Measurements from ENCODE around the gene ING3.

The ING3 gene

DNA sequence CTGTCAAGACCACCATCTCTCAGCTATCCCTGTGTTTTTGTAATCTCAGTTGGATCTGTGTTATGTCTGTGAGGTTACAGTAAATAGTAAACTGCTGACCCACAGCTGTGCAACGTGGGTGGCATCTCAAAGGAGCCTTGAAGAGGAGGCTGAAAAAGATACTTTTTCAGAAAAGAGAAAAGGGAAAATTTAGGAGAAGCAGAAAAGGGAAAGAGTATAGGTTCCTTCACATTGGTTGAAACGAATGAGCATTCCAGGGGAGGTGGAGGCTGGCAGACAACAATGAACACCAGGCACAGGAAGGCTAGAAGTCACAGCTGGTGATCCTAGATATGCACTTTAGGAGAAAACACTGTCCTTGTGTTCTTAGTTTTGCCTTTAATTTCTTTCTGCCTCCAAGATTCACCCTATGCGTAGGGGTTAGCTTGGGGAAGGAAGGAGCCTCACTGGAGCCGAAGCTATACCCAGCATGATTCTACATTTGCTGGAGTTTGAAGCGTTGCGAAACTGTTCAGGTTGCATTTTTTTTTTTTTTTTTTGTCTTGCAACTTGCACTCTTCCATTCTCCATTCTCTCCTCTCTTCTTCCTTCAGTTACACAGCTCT, 56.2 kb downstream of the ING3 start:
- DNase-seq (ENCODE audit: low read depth) = peak; percentile 20
- Histone ChIP-seq H3K27me3 (replicated peaks; ENCODE audit: control insufficient read depth, insufficient read depth, low read length) (no peaks in the 10 kb centered on the region), H3K4me3 (ENCODE audit: low read length) (no peak overlapping the region), H3K9ac (ENCODE audit: low read length) (no peak overlapping the region), H3K36me3 (ENCODE audit: control insufficient read depth, insufficient read depth, low read length, severe bottlenecking) (no peaks in the 10 kb centered on the region), H3K4me1 (ENCODE audit: control insufficient read depth, insufficient read depth, low read length) (peaks cover 16% of the 10 kb centered on the region), H3K9me3 (ENCODE audit: control insufficient read depth, low read length) (no peaks in the 10 kb centered on the region)

DNA sequence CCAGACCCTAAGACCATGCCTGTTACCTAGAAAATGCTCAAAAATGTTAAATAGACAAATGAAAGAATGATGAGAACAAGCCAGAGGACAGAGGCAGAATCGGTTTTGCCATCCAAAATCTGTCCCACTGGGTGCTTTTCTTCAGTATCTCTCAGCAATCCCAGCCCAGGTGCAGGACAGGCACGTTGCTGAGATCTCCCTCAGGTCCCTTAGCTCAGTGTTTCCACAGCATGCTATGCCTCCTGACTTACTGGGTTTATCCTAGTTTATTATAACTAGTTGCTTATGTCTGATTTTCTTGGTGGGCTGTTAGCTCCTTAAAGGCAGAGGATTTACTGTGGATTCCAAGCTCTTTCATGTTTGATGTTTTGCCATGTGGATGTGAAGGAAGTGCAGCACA, 58.2 kb downstream of the ING3 start:
- DNase-seq (ENCODE audit: low read depth) = no peak
- peaks cover 19% of the 10 kb centered on the region for H3K4me1 ChIP-seq (ENCODE audit: control insufficient read depth, insufficient read depth, low read length)
- no peak overlapping the region for H3K9ac ChIP-seq (ENCODE audit: low read length)
- H3K4me3 ChIP-seq (ENCODE audit: low read length) = no peak overlapping the region
- no peaks in the 10 kb centered on the region for H3K36me3 ChIP-seq (ENCODE audit: control insufficient read depth, insufficient read depth, low read length, severe bottlenecking)
- no peaks in the 10 kb centered on the region for H3K9me3 ChIP-seq (ENCODE audit: control insufficient read depth, low read length)
- no peaks in the 10 kb centered on the region for H3K27me3 ChIP-seq (replicated peaks; ENCODE audit: control insufficient read depth, insufficient read depth, low read length)

DNA sequence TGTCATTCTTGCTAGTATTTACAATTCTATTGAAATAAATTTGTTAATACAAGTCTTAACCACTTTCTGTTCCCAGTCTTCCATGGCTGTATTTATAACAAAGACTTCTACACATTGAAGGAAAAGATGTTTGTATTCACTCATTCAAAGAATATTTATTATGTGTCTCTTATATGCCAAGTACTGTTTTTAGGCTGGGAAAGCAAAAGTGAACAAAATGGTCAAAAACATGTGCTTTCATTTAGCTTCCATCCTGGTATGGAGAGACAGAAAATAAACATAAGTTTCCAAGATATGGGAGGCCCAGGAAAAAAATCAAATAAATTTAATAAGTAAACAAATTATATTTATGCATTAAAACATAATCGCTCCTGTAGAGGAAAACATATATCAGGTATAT, 60.8 kb downstream of the ING3 start:
- DNase-seq (ENCODE audit: low read depth) = peak; percentile 46
- Histone ChIP-seq H3K4me3 (ENCODE audit: low read length) (no peak overlapping the region), H3K4me1 (ENCODE audit: control insufficient read depth, insufficient read depth, low read length) (peaks cover 17% of the 10 kb centered on the region), H3K27me3 (replicated peaks; ENCODE audit: control insufficient read depth, insufficient read depth, low read length) (no peaks in the 10 kb centered on the region), H3K9ac (ENCODE audit: low read length) (no peak overlapping the region), H3K9me3 (ENCODE audit: control insufficient read depth, low read length) (no peaks in the 10 kb centered on the region), H3K36me3 (ENCODE audit: control insufficient read depth, insufficient read depth, low read length, severe bottlenecking) (peaks cover 3% of the 10 kb centered on the region)

DNA sequence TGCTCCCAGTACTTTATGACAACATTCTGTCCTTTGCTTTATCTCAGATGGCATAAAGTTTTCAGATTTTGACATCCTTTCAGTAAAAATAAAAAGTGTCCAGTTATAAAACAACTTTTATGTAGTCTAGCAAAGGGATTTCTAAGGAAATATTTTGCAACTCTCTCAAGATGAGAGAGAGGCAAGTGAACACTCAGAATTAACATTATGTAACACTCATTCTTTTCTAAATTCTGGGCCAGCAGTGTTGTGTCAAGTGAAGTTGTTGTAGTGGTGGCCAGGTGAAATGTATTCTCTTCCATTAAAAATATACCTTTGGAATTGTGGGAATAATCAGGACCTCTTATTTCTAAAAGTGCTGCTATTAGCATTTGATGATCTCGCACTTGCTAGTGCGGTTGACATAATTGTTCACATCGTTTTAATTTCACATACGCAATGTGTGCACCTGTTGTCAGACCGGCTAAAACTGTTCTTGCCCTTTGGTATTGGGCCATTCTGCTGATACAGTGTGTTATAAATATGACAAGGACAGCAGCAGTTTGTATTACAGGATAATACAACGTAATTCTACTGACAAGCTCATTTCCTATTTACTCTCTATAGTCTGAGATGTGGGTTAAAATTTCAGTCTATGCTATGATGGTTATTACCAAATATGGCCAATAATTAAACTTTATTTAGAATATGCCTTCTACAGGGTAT, 61.7 kb downstream of the ING3 start:
- Histone ChIP-seq H3K4me1 (ENCODE audit: control insufficient read depth, insufficient read depth, low read length) (peaks cover 17% of the 10 kb centered on the region), H3K36me3 (ENCODE audit: control insufficient read depth, insufficient read depth, low read length, severe bottlenecking) (peaks cover 7% of the 10 kb centered on the region), H3K9ac (ENCODE audit: low read length) (no peak overlapping the region), H3K27me3 (replicated peaks; ENCODE audit: control insufficient read depth, insufficient read depth, low read length) (no peaks in the 10 kb centered on the region), H3K9me3 (ENCODE audit: control insufficient read depth, low read length) (no peaks in the 10 kb centered on the region), H3K4me3 (ENCODE audit: low read length) (no peak overlapping the region)
- DNase-seq (ENCODE audit: low read depth) = no peak

DNA sequence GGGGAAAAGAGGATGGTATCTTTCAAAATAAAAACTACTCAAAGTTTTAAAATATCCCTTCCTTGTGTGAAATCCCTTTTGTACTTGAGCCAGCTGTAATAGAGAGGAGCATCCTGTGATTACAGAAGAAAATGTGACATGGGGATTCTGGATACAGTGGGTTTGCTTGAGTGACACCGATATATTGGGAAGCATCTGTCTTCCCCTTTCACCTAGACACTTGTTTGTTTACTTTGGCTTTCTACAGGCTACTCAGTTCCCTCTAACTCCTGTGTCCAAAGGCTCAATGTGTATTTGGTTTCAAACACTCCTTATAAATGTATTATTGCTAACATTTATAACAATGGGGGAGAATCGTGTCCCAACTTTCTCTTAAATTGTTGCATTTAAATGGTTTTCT, 62.3 kb downstream of the ING3 start:
- Histone ChIP-seq H3K9me3 (ENCODE audit: control insufficient read depth, low read length) (no peaks in the 10 kb centered on the region), H3K4me3 (ENCODE audit: low read length) (no peak overlapping the region), H3K4me1 (ENCODE audit: control insufficient read depth, insufficient read depth, low read length) (peaks cover 22% of the 10 kb centered on the region), H3K27me3 (replicated peaks; ENCODE audit: control insufficient read depth, insufficient read depth, low read length) (no peaks in the 10 kb centered on the region), H3K36me3 (ENCODE audit: control insufficient read depth, insufficient read depth, low read length, severe bottlenecking) (peaks cover 7% of the 10 kb centered on the region), H3K9ac (ENCODE audit: low read length) (no peak overlapping the region)
- DNase-seq (ENCODE audit: low read depth) = no peak

DNA sequence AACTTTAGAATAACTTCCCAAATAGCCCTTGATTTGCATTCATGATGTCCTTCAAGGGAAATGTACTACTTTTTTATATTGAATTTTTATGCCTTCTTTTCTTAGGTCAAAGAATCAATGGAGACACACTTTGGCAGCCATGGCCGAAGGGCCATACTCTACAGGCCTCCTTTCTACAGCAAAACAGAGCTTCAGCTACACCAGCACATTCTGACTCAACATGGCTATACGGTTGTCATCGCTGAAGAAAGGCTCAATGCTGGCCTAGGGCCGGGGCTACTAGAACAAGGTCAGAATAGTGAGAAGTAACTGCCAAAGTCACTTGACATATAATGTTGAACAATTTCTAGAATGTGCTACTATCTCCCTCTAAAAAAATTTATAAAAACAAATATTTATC, 65.0 kb downstream of the ING3 start:
- H3K4me1 ChIP-seq (ENCODE audit: control insufficient read depth, insufficient read depth, low read length) = peaks cover 42% of the 10 kb centered on the region
- H3K4me3 ChIP-seq (ENCODE audit: low read length) = no peak overlapping the region
- no peaks in the 10 kb centered on the region for H3K9me3 ChIP-seq (ENCODE audit: control insufficient read depth, low read length)
- H3K36me3 ChIP-seq (ENCODE audit: control insufficient read depth, insufficient read depth, low read length, severe bottlenecking) = peaks cover 7% of the 10 kb centered on the region
- no peak for DNase-seq (ENCODE audit: low read depth)
- no peak overlapping the region for H3K9ac ChIP-seq (ENCODE audit: low read length)
- no peaks in the 10 kb centered on the region for H3K27me3 ChIP-seq (replicated peaks; ENCODE audit: control insufficient read depth, insufficient read depth, low read length)

DNA sequence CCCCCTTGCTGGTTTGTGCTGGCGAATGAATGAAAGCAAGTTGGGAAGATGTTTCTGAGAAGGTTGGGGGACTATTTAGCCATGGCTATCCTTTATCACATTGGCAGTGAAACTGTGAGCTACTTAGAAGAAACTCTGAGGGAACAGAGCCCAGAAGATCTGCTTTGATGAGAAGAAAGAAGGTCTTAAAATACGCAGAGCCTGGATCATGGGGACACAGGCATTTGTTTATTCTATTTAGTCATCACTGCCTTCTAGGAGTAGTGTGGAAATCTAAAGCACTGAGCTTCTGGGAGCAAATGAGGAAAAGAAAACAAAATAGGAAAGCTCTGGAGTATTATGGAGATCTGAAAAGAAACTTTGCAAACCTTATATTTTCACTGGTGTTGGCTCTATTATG, 66.4 kb downstream of the ING3 start:
- peak; percentile 80 for DNase-seq (ENCODE audit: low read depth)
- peaks cover 50% of the 10 kb centered on the region for H3K4me1 ChIP-seq (ENCODE audit: control insufficient read depth, insufficient read depth, low read length)
- H3K27me3 ChIP-seq (replicated peaks; ENCODE audit: control insufficient read depth, insufficient read depth, low read length) = no peaks in the 10 kb centered on the region
- H3K9ac ChIP-seq (ENCODE audit: low read length) = no peak overlapping the region
- no peak overlapping the region for H3K4me3 ChIP-seq (ENCODE audit: low read length)
- no peaks in the 10 kb centered on the region for H3K9me3 ChIP-seq (ENCODE audit: control insufficient read depth, low read length)
- H3K36me3 ChIP-seq (ENCODE audit: control insufficient read depth, insufficient read depth, low read length, severe bottlenecking) = peaks cover 7% of the 10 kb centered on the region

DNA sequence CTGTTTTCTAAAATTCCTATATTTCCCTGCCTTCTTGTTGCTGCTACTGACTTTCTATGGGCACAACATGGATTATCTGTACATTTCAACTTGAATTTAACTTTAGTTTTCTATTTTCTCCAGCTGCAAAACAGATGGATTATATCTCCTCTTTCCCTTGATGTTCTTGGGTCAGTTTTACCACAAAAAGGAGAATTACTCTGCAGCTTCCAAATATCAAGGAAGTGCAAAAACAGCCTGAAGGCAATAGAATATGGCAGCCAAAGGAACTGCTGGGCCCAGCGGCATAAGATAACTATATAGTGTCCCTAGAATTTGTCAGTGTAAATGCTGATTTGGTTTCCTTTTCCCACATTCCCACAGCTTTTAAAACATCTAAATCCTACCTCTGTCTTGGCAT, 67.0 kb downstream of the ING3 start:
- peak; percentile 27 for DNase-seq (ENCODE audit: low read depth)
- no peaks in the 10 kb centered on the region for H3K27me3 ChIP-seq (replicated peaks; ENCODE audit: control insufficient read depth, insufficient read depth, low read length)
- no peak overlapping the region for H3K4me3 ChIP-seq (ENCODE audit: low read length)
- H3K36me3 ChIP-seq (ENCODE audit: control insufficient read depth, insufficient read depth, low read length, severe bottlenecking) = peaks cover 7% of the 10 kb centered on the region
- no peaks in the 10 kb centered on the region for H3K9me3 ChIP-seq (ENCODE audit: control insufficient read depth, low read length)
- peaks cover 46% of the 10 kb centered on the region for H3K4me1 ChIP-seq (ENCODE audit: control insufficient read depth, insufficient read depth, low read length)
- H3K9ac ChIP-seq (ENCODE audit: low read length) = no peak overlapping the region

DNA sequence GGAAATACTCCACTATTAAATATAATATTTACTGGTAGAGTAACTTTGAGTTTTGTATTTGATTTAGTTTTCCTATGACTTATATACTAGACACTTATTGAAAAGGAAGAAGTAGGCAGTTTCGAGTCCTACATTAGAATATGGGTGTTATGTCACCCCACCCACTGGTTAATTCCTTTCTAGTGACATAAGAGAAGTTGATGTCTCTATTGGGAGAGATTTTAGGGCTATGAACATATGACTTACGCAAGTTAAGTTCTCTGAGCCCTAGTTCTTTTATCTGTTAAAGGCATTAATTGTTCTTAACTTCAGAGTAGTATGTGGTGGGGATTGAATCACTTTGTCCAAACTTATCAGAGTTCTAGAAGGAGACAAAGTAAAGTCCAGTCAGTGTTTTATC, 68.4 kb downstream of the ING3 start:
- Histone ChIP-seq H3K9ac (ENCODE audit: low read length) (no peak overlapping the region), H3K27me3 (replicated peaks; ENCODE audit: control insufficient read depth, insufficient read depth, low read length) (no peaks in the 10 kb centered on the region), H3K36me3 (ENCODE audit: control insufficient read depth, insufficient read depth, low read length, severe bottlenecking) (peaks cover 7% of the 10 kb centered on the region), H3K4me1 (ENCODE audit: control insufficient read depth, insufficient read depth, low read length) (peaks cover 50% of the 10 kb centered on the region), H3K4me3 (ENCODE audit: low read length) (peak overlapping the region; percentile 24), H3K9me3 (ENCODE audit: control insufficient read depth, low read length) (no peaks in the 10 kb centered on the region)
- peak; percentile 39 for DNase-seq (ENCODE audit: low read depth)

DNA sequence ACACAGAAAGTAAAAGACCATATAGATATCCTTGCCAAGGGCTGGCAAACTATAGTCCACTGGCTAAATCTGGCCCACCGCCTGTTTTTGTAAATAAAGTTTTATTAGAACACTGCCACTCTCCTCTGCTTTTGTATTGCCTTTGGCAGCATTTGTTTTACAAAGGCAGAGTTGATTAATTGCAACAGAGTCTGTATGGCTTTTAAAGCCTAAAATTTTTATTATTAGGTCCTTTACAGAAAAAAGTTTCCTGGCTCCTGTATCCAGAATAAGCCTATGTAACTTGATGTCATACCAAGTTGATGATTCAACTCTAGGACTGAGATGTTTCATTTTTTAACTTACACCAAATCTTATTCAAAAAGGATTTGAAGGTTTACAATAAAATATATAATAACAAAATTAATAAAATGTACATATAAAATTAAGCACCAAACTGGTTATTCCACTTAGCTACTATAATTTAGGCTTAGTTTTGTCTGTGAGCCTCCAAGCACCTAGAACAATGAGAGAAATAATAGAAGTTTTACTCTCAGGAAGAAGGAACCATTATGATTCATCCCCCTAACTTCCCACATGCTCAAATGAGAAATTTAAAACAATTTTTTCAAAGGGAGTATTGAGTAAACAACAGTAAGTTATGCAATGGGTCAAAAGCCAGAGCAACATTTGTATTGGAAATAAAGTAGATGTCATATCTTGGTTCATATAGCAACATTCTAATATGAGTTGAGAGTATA, 69.8 kb downstream of the ING3 start:
- Histone ChIP-seq H3K27me3 (replicated peaks; ENCODE audit: control insufficient read depth, insufficient read depth, low read length) (no peaks in the 10 kb centered on the region), H3K4me1 (ENCODE audit: control insufficient read depth, insufficient read depth, low read length) (peaks cover 58% of the 10 kb centered on the region), H3K36me3 (ENCODE audit: control insufficient read depth, insufficient read depth, low read length, severe bottlenecking) (peaks cover 7% of the 10 kb centered on the region), H3K9me3 (ENCODE audit: control insufficient read depth, low read length) (no peaks in the 10 kb centered on the region), H3K4me3 (ENCODE audit: low read length) (no peak overlapping the region), H3K9ac (ENCODE audit: low read length) (peak overlapping the region; percentile 6)
- DNase-seq (ENCODE audit: low read depth) = peak; percentile 84
